Measurements from ENCODE around the gene NTM.

- TF ChIP-seq, protein P1, sequence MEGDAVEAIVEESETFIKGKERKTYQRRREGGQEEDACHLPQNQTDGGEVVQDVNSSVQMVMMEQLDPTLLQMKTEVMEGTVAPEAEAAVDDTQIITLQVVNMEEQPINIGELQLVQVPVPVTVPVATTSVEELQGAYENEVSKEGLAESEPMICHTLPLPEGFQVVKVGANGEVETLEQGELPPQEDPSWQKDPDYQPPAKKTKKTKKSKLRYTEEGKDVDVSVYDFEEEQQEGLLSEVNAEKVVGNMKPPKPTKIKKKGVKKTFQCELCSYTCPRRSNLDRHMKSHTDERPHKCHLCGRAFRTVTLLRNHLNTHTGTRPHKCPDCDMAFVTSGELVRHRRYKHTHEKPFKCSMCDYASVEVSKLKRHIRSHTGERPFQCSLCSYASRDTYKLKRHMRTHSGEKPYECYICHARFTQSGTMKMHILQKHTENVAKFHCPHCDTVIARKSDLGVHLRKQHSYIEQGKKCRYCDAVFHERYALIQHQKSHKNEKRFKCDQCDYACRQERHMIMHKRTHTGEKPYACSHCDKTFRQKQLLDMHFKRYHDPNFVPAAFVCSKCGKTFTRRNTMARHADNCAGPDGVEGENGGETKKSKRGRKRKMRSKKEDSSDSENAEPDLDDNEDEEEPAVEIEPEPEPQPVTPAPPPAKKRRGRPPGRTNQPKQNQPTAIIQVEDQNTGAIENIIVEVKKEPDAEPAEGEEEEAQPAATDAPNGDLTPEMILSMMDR (IDR thresholded peaks at IDR 0.05 in 2 of 3, conservative IDR thresholded peaks at IDR 0.05 in 1 of 3; ENCODE audit: borderline replicate concordance in 1 of 3, insufficient read depth in 1 of 3, low read depth in 2 of 3, low read length in 2 of 3): no peak
- TF ChIP-seq TCF7L2 (IDR thresholded peaks at IDR 0.05; ENCODE audit: borderline replicate concordance, extremely low read depth, insufficient read depth, insufficient read length) (no peak), RAD21 (IDR thresholded peaks at IDR 0.05; ENCODE audit: low read depth) (no peak)
Measured at GRCh38 chr11:132142554-132142953, 772.1 kb downstream of the NTM start.

All from HCT116 (cell line).